ENCODE data around the gene CDX2.

- TF ChIP-seq CTCF (conservative IDR thresholded peaks at IDR 0.05; ENCODE audit: low read length) (no peak), EZH2phosphoT487 (IDR thresholded peaks at IDR 0.05; ENCODE audit: borderline replicate concordance, low read depth, low read length) (no peak)
These were observed 39.2 kb downstream of the CDX2 start for GRCh38 chr13:27929868-27930267.

Measured in OCI-LY7 (cell line).